ENCODE data around the gene TDRD12.
"Not testable (repeated sequence)": the region's sequence is repeated elsewhere in the genome, so short reads cannot be mapped to it uniquely, and the experiment has no call there.

TDRD12 gene

GRCh38 chr19:32694316-32694715 is 25.3 kb upstream of the TDRD12 start:
- not testable (repeated sequence) for DNase-seq

- not testable (repeated sequence) for DNase-seq
Measured at GRCh38 chr19:32694851-32695250, 24.7 kb upstream of the TDRD12 start.

GRCh38 chr19:32695506-32695905 is 24.1 kb upstream of the TDRD12 start:
- DNase-seq, result not testable (repeated sequence)

GRCh38 chr19:32696771-32697170 is 22.8 kb upstream of the TDRD12 start:
- DNase-seq, result not testable (repeated sequence)

GRCh38 chr19:32700129-32700528 is 19.4 kb upstream of the TDRD12 start:
- DNase-seq, result not testable (repeated sequence)

- no peak for DNase-seq
Measured at GRCh38 chr19:32702010-32702409, 17.6 kb upstream of the TDRD12 start.

GRCh38 chr19:32704006-32704405 is 15.6 kb upstream of the TDRD12 start:
- DNase-seq, result not testable (repeated sequence)

GRCh38 chr19:32708457-32708856 is 11.1 kb upstream of the TDRD12 start:
- DNase-seq, result no peak

- no peak for DNase-seq
Measured at GRCh38 chr19:32709032-32709431, 10.5 kb upstream of the TDRD12 start.

GRCh38 chr19:32711747-32712146 is 7.8 kb upstream of the TDRD12 start:
- no peak for DNase-seq

- not testable (repeated sequence) for DNase-seq
Measured at GRCh38 chr19:32716203-32716602, 3.4 kb upstream of the TDRD12 start.

GRCh38 chr19:32717496-32717895 is 2.1 kb upstream of the TDRD12 start:
- no peak for DNase-seq

GRCh38 chr19:32718286-32718685 is 1.3 kb upstream of the TDRD12 start:
- no peak for DNase-seq

- DNase-seq, result no peak
Measured at GRCh38 chr19:32720216-32720935, 809 bp downstream of the TDRD12 start.

GRCh38 chr19:32720936-32721250 is 1.3 kb downstream of the TDRD12 start:
- no peak for DNase-seq

- no peak for DNase-seq
Measured at GRCh38 chr19:32735936-32736335, 16.4 kb downstream of the TDRD12 start.

- no peak for DNase-seq
Measured at GRCh38 chr19:32743021-32743420, 23.5 kb downstream of the TDRD12 start.

- DNase-seq, result no peak
Measured at GRCh38 chr19:32743447-32743846, 23.9 kb downstream of the TDRD12 start.

GRCh38 chr19:32744555-32745325 is 25.2 kb downstream of the TDRD12 start:
- no peak for DNase-seq

GRCh38 chr19:32745594-32746251 is 26.2 kb downstream of the TDRD12 start:
- not testable (repeated sequence) for DNase-seq

GRCh38 chr19:32746631-32747196 is 27.1 kb downstream of the TDRD12 start:
- not testable (repeated sequence) for DNase-seq

- DNase-seq, result peak; percentile 12
Measured at GRCh38 chr19:32748497-32748896, 28.9 kb downstream of the TDRD12 start.

GRCh38 chr19:32748948-32749347 is 29.4 kb downstream of the TDRD12 start:
- DNase-seq, result no peak

GRCh38 chr19:32749361-32749760 is 29.8 kb downstream of the TDRD12 start:
- no peak for DNase-seq

Data from COR-L47 (cell line).